ENCODE data around the gene FASN.

DNA sequence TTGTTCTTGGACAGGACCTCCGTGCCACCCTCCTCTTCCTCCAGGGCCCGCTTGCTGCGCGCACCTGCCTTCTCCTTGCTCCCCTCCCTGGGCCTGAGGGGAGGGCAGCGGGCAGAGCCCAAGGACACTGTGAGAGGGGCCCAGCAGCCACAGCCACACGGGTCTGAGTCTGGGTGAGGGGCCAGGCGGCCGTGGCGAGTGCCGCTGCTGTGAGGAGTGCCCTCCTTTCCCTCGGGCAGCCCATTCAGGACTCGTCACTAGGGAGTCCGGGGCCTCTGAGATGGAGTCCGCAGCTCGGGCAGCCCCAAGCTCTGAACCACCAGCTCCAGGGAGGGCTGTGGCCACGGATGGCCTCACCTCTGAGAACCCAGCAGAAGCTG lies 38.0 kb downstream of the FASN start:
- no peak for TF ChIP-seq POLR2A (IDR thresholded peaks at IDR 0.05)
- TF ChIP-seq, protein P1, sequence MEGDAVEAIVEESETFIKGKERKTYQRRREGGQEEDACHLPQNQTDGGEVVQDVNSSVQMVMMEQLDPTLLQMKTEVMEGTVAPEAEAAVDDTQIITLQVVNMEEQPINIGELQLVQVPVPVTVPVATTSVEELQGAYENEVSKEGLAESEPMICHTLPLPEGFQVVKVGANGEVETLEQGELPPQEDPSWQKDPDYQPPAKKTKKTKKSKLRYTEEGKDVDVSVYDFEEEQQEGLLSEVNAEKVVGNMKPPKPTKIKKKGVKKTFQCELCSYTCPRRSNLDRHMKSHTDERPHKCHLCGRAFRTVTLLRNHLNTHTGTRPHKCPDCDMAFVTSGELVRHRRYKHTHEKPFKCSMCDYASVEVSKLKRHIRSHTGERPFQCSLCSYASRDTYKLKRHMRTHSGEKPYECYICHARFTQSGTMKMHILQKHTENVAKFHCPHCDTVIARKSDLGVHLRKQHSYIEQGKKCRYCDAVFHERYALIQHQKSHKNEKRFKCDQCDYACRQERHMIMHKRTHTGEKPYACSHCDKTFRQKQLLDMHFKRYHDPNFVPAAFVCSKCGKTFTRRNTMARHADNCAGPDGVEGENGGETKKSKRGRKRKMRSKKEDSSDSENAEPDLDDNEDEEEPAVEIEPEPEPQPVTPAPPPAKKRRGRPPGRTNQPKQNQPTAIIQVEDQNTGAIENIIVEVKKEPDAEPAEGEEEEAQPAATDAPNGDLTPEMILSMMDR (IDR thresholded peaks at IDR 0.05) = no peak

Measured in right lobe of liver (tissue), 4 donors.